Liver (tissue), 9 donors: Measurements from ENCODE around the gene MEF2D. TPM values are rescaled to one million over a fixed set of nuclear protein-coding genes. Genes with fewer than 3 reads are reported as not detected.

Experiments used
- DNase-seq: peaks from one replicate; pipeline ENCODE4 v3.0.0-alpha.2; 2017; ENCODE audit warnings: low spot score
- H3K27ac ChIP-seq, 2 donors: one replicate each; pipeline ENCODE4 v1.7.0; 2013; ENCODE audit warnings: inconsistent platforms in 2 of 2, low read length in 2 of 2, control low read depth in 1 of 2, low read depth in 1 of 2, mild to moderate bottlenecking in 1 of 2
- H3K27me3 ChIP-seq, 4 donors: one replicate each; pipeline versions ENCODE4 v1.6.1 to v1.7.0; 2013; ENCODE audit warnings: low read length in 3 of 4, inconsistent platforms in 1 of 4, mild to moderate bottlenecking in 1 of 4, moderate library complexity in 1 of 4; ENCODE audit not compliant: control insufficient read depth in 4 of 4, insufficient read depth in 4 of 4
- H3K36me3 ChIP-seq, 4 donors: one replicate each; pipeline versions ENCODE4 v1.6.1 to v1.7.0; 2013; ENCODE audit warnings: low read length in 3 of 4, mild to moderate bottlenecking in 3 of 4, low read depth in 1 of 4, moderate library complexity in 1 of 4; ENCODE audit not compliant: control insufficient read depth in 4 of 4, insufficient read depth in 3 of 4
- H3K4me1 ChIP-seq, 4 donors: one replicate each; pipeline versions ENCODE4 v1.6.1 to v1.7.0; 2013; ENCODE audit warnings: low read length in 3 of 4, mild to moderate bottlenecking in 3 of 4, moderate library complexity in 1 of 4; ENCODE audit not compliant: control insufficient read depth in 4 of 4, insufficient read depth in 4 of 4
- H3K4me3 ChIP-seq, 3 donors: one replicate each; pipeline versions ENCODE4 v1.6.1 to v1.7.0; 2013; ENCODE audit warnings: low read length in 3 of 3, control low read depth in 1 of 3, low read depth in 1 of 3, mild to moderate bottlenecking in 1 of 3
- H3K9ac ChIP-seq, 2 donors: one replicate each; pipeline ENCODE4 v1.7.0; 2013; ENCODE audit warnings: low read length in 2 of 2, mild to moderate bottlenecking in 2 of 2, moderate library complexity in 2 of 2, control low read depth in 1 of 2, low read depth in 1 of 2
- H3K9me3 ChIP-seq, 4 donors: one replicate each; pipeline versions ENCODE4 v1.6.1 to v1.7.0; 2013; ENCODE audit warnings: low read length in 3 of 4; ENCODE audit not compliant: control insufficient read depth in 4 of 4
- ATF3 ChIP-seq: IDR thresholded peaks from 2 replicates; pipeline ENCODE4 v1.6.1; 2016; ENCODE audit warnings: antibody characterized with exemption
- CTCF ChIP-seq: fragments of 150-350 bp; IDR thresholded peaks from 2 replicates; pipeline ENCODE4 v1.5.1; 2017; ENCODE audit warnings: improper control_type of control experiment, low read depth, low read length; ENCODE audit not compliant: missing input control
- FOXA1 ChIP-seq: IDR thresholded peaks from 2 replicates; pipeline ENCODE4 v1.6.1; 2016; ENCODE audit warnings: antibody characterized with exemption
- FOXA2 ChIP-seq: IDR thresholded peaks from 2 replicates; pipeline ENCODE4 v1.6.1; 2016; ENCODE audit warnings: antibody characterized with exemption
- GABPA ChIP-seq, 2 donors: IDR thresholded peaks in 1 of 2; conservative IDR thresholded peaks in 1 of 2; 2 replicates each; pipeline ENCODE4 v1.6.1; 2016; ENCODE audit warnings: antibody characterized with exemption in 2 of 2, mild to moderate bottlenecking in 1 of 2, moderate library complexity in 1 of 2
- HNF4A ChIP-seq, 2 donors: conservative IDR thresholded peaks; 2 replicates each; pipeline ENCODE4 v1.6.1; 2016; ENCODE audit warnings: antibody characterized with exemption in 2 of 2, mild to moderate bottlenecking in 2 of 2
- HNF4G ChIP-seq: IDR thresholded peaks from 2 replicates; pipeline ENCODE4 v1.6.1; 2016; ENCODE audit warnings: antibody characterized with exemption
- JUND ChIP-seq, 2 donors: IDR thresholded peaks; 2 replicates each; pipeline ENCODE4 v1.6.1; 2016; ENCODE audit warnings: antibody characterized with exemption in 2 of 2
- MAX ChIP-seq: IDR thresholded peaks from 2 replicates; pipeline ENCODE4 v1.6.1; 2016; ENCODE audit warnings: antibody characterized with exemption
- NR2F2 ChIP-seq: IDR thresholded peaks from 2 replicates; pipeline ENCODE4 v1.6.1; 2016; ENCODE audit warnings: antibody characterized with exemption
- RAD21 ChIP-seq, 2 donors: IDR thresholded peaks; 2 replicates each; pipeline ENCODE4 v1.6.1; 2016; ENCODE audit warnings: antibody characterized with exemption in 2 of 2, mild to moderate bottlenecking in 2 of 2
- REST ChIP-seq: IDR thresholded peaks from 2 replicates; pipeline ENCODE4 v1.6.1; 2016; ENCODE audit warnings: antibody characterized with exemption, mild to moderate bottlenecking
- RXRA ChIP-seq, 2 donors: IDR thresholded peaks; 2 replicates each; pipeline ENCODE4 v1.6.1; 2017 to 2018; ENCODE audit warnings: antibody characterized with exemption in 2 of 2, mild to moderate bottlenecking in 1 of 2
- SP1 ChIP-seq: IDR thresholded peaks from 2 replicates; pipeline ENCODE4 v1.6.1; 2018; ENCODE audit warnings: antibody characterized with exemption, mild to moderate bottlenecking
- TAF1 ChIP-seq: conservative IDR thresholded peaks from 2 replicates; pipeline ENCODE4 v1.6.1; 2016; ENCODE audit warnings: antibody characterized with exemption, mild to moderate bottlenecking
- YY1 ChIP-seq: IDR thresholded peaks from 2 replicates; pipeline ENCODE4 v1.6.1; 2016; ENCODE audit warnings: antibody characterized with exemption, mild to moderate bottlenecking
- ZBTB33 ChIP-seq: IDR thresholded peaks from 2 replicates; pipeline ENCODE4 v1.6.1; 2016; ENCODE audit warnings: antibody characterized with exemption
- WGBS: extraction: QIAGEN DNeasy Blood & Tissue Kit; methylation state at CpG from one replicate; pipeline ENCODE4 v1.1.7; 2013; 5-methylcytosine and 5-hydroxymethylcytosine counted together
- polyA plus RNA-seq, 2 donors: library from polyadenylated mRNA; stranded (reverse) in 1 of 2; unstranded in 1 of 2; fragments of 200-250 nt in 1 of 2; fragments of >200 nt in 1 of 2; fragmentation: Nextera tagmentation in 1 of 2; extraction: Ambion mirVana in 1 of 2; gene quantifications; one replicate each; pipeline versions ENCODE4 v1.2.1 to v1.2.3, GENCODE V29; 2013 to 2015
- total RNA-seq, 2 donors: library from RNA; depleted of rRNA; stranded (reverse); fragments of >200 nt; gene quantifications; one replicate each; pipeline ENCODE4 v1.2.3, GENCODE V29; 2014
- donor health status: healthy.
- donor health status: healthy.
- donor health status: healthy.
- donor health status: healthy.
- donor health status: healthy.

Gene MEF2D
- total and polyA plus RNA-seq, 4 donors = 3.4 to 7.6 (median 5.5) TPM

- TF ChIP-seq TAF1 (no peak), RXRA (IDR thresholded peaks at IDR 0.05) (no peak), ZBTB33 (no peak), FOXA2 (no peak), SP1 (no peak), YY1 (no peak), JUND (IDR thresholded peaks at IDR 0.05) (no peak), REST (no peak), HNF4G (no peak), ATF3 (no peak), NR2F2 (no peak), MAX (no peak), RAD21 (IDR thresholded peaks at IDR 0.05) (no peak), GABPA (IDR thresholded peaks at IDR 0.05 in 1 of 2, conservative IDR thresholded peaks at IDR 0.05 in 1 of 2) (no peak), HNF4A (conservative IDR thresholded peaks at IDR 0.05) (no peak), FOXA1 (no peak)
- no peak overlapping the region for H3K9ac ChIP-seq
- peaks cover 4 to 35% (median 18%) of the 10 kb centered on the region in 4 donors for H3K27me3 ChIP-seq
- no peaks in the 10 kb centered on the region for H3K9me3 ChIP-seq
- DNase-seq = no peak
- no peaks in the 10 kb centered on the region for H3K4me1 ChIP-seq
- 6% methylated on average over 13 of the region's 13 CpGs for WGBS
- no peak overlapping the region for H3K27ac ChIP-seq
- H3K4me3 ChIP-seq = no peak overlapping the region
- no peaks in the 10 kb centered on the region for H3K36me3 ChIP-seq
Observed at GRCh38 chr1:156429313-156430060, 71.1 kb downstream of the MEF2D start.

GRCh38 chr1:156428746-156429288 lies 71.8 kb downstream of the MEF2D start:
- WGBS = 16% methylated on average over 4 of the region's 4 CpGs
- no peak overlapping the region for H3K4me3 ChIP-seq

More at GRCh38 chr1:156428746-156429288, 71.8 kb downstream of the MEF2D start:
- DNase-seq = no peak
- H3K36me3 ChIP-seq = no peaks in the 10 kb centered on the region
- no peaks in the 10 kb centered on the region for H3K4me1 ChIP-seq
- H3K27ac ChIP-seq = no peak overlapping the region
- peaks cover 4 to 31% (median 14%) of the 10 kb centered on the region in 4 donors for H3K27me3 ChIP-seq
- no peak overlapping the region for H3K9ac ChIP-seq
- H3K9me3 ChIP-seq = no peaks in the 10 kb centered on the region
- TF ChIP-seq NR2F2 = no peak
- no peak for TF ChIP-seq JUND (IDR thresholded peaks at IDR 0.05)
- no peak for TF ChIP-seq CTCF
- TF ChIP-seq RAD21 (IDR thresholded peaks at IDR 0.05) = no peak
- no peak for TF ChIP-seq RXRA (IDR thresholded peaks at IDR 0.05)
- no peak for TF ChIP-seq REST
